GM12892 (cell line): Measurements from ENCODE around the gene SCCPDH.

ENCODE experiments used
- POLR2A ChIP-seq: IDR thresholded peaks from 2 replicates; pipeline ENCODE4 v1.6.1; 2011; ENCODE audit warnings: low read depth, low read length, control low read depth
- POLR2AphosphoS5 ChIP-seq: IDR thresholded peaks from 2 replicates; pipeline ENCODE4 v1.6.1; 2011; ENCODE audit warnings: low read depth, low read length, control low read depth
- TAF1 ChIP-seq: IDR thresholded peaks from 2 replicates; pipeline ENCODE4 v1.6.1; 2011; ENCODE audit warnings: low read depth, mild to moderate bottlenecking, control low read depth, low read length, borderline replicate concordance

DNA sequence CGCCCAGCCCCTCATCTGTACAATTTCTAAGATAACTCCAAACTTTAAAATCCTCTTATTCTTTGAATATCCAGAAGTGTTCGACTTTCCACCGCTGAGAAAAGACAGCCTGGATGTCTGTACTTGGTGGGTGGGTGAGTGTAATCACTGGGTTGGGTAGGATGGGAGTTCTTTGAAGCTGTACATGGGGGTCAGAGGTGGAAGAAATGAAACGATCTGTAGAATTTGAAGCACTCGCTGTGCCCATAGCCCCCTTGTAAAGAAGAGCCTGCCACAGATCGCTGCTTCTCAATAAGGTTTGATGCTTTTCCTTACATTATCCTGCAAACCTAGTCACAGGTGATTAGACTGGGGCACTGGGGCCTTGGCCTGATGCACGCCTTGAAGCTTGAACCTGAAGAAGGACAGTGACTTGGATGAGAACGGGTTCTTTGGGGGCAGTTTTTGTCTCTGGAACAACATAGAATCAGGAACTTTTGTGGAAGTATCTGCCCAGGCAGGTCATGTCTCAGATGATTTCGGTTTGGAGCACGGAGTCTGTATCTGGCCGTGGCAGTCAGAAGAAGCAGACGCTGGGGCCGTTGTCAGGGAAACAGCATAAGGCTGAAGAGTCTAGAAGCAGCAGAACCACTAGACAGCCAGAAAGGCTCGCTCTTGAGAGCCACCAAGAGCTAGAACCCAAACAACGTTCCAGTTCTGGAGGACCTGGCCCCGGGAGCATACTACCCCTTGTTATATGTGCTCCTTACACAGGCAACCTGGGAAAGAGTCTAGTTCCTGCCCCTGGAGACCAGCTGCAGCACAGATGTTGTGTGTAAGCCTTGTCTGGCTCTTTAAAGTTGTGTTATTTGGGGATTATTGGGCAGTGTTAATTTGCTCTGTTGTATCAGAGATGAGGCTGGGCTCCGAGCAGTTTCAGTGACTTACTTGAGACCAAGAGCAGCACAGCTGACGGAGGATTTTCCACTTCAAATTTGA lies 45.1 kb upstream of the SCCPDH start:
- TF ChIP-seq POLR2AphosphoS5 (no peak), POLR2A (no peak), TAF1 (no peak)
